ENCODE measurements around the gene LAS1L.

GRCh38 chrX:65516756-65517155, 17.8 kb downstream of the LAS1L start:
- TF ChIP-seq CTCF (conservative IDR thresholded peaks at IDR 0.05; ENCODE audit: low read length) (no peak), EZH2phosphoT487 (IDR thresholded peaks at IDR 0.05; ENCODE audit: borderline replicate concordance) (no peak)

Data from Loucy (cell line).